ENCODE results near the gene GABRB3. TPM values are rescaled to one million over a fixed set of nuclear protein-coding genes. Genes with fewer than 3 reads are reported as not detected.

GABRB3 gene
- polyA plus RNA-seq, 2 of the 4 experiments (the other 2 are of a cell fraction) = 81.9 to 129 TPM

- no peak for DNase-seq (ENCODE audit: low read depth in 1 of 2, low spot score in 1 of 2)
- H3K9me3 ChIP-seq = no peaks in the 10 kb centered on the region
- no peak overlapping the region for H3K4me2 ChIP-seq
- ATAC-seq = no peak
- no peak for FAIRE-seq
- TF ChIP-seq CBX2 (IDR thresholded peaks at IDR 0.05; ENCODE audit: borderline replicate concordance, low read depth) (no peak), HEYL (CRISPR knock-in tag; IDR thresholded peaks at IDR 0.05) (no peak)
- ChIA-PET POLR2A (no interaction called here), CTCF (interaction anchor here (1.4 kb wide), 1 partner anchor 13 kb away, joined by 4 read pairs; no protein-coding TSS in a partner anchor)
- no peak overlapping the region for H3K27ac ChIP-seq
- no peak overlapping the region for H3K4me3 ChIP-seq
- 65% methylated on average over 9 of the region's 9 CpGs for WGBS (ENCODE audit: missing lambda C conversion rate)
- H3K4me1 ChIP-seq = peaks cover 9% of the 10 kb centered on the region
These were observed 127.9 kb downstream of the GABRB3 start for GRCh38 chr15:26644948-26645347.

GRCh38 chr15:26641144-26641543, 131.7 kb downstream of the GABRB3 start:
- ChIA-PET CTCF (interaction anchor here (0.6 kb wide), 1 partner anchor 24 kb away, joined by 4 read pairs; no protein-coding TSS in a partner anchor), POLR2A (no interaction called here)
- Histone ChIP-seq H3K4me1 (peaks cover 12% of the 10 kb centered on the region), H3K27ac (0 out of 6 replicates have a peak overlapping the region, but pooled peaks of 1 of the 2 experiments have one; percentile 3), H3K9me3 (no peaks in the 10 kb centered on the region), H3K4me2 (no peak overlapping the region), H3K4me3 (no peak overlapping the region)
- no peak for DNase-seq (ENCODE audit: low read depth in 1 of 2, low spot score in 1 of 2)
- WGBS (ENCODE audit: missing lambda C conversion rate) = 78% methylated on average over 6 of the region's 6 CpGs
- no peak for FAIRE-seq
- TF ChIP-seq KDM5A (IDR thresholded peaks at IDR 0.05) (no peak), ZC3H11A (IDR thresholded peaks at IDR 0.05) (no peak), MAFK (IDR thresholded peaks at IDR 0.05; ENCODE audit: partially characterized antibody) (no peak), FOSL2 (IDR thresholded peaks at IDR 0.05) (no peak), FOSL2 (CRISPR knock-in tag; IDR thresholded peaks at IDR 0.05) (no peak), JUN (IDR thresholded peaks at IDR 0.05) (no peak), NFE2L2 (conservative IDR thresholded peaks at IDR 0.05; ENCODE audit: low read length) (no peak), MYC (IDR thresholded peaks at IDR 0.05; ENCODE audit: borderline replicate concordance, low read length) (no peak)
- ATAC-seq = no peak

GRCh38 chr15:26640601-26641000, 132.3 kb downstream of the GABRB3 start:
- FAIRE-seq (no peak), ATAC-seq (no peak), DNase-seq (ENCODE audit: low read depth in 1 of 2, low spot score in 1 of 2) (no peak)
- 61% methylated on average over 5 of the region's 5 CpGs for WGBS (ENCODE audit: missing lambda C conversion rate)
- ChIA-PET CTCF (interaction anchor here (0.9 kb wide), 1 partner anchor 9 kb away, joined by 3 read pairs; no protein-coding TSS in a partner anchor), POLR2A (no interaction called here)
- Histone ChIP-seq H3K4me2 (no peak overlapping the region), H3K4me1 (peaks cover 17% of the 10 kb centered on the region), H3K9me3 (no peaks in the 10 kb centered on the region), H3K4me3 (no peak overlapping the region), H3K27ac (no peak overlapping the region)
- TF ChIP-seq FOXS1 (CRISPR knock-in tag; IDR thresholded peaks at IDR 0.05) (no peak), CHD2 (IDR thresholded peaks at IDR 0.05; ENCODE audit: low read length, partially characterized antibody) (no peak), CEBPB (IDR thresholded peaks at IDR 0.05) (no peak), MAX (IDR thresholded peaks at IDR 0.05) (no peak), NPAS2 (CRISPR knock-in tag; IDR thresholded peaks at IDR 0.05; ENCODE audit: borderline replicate concordance) (no peak), MAFK (IDR thresholded peaks at IDR 0.05; ENCODE audit: partially characterized antibody) (no peak), MYC (IDR thresholded peaks at IDR 0.05; ENCODE audit: borderline replicate concordance, low read length) (no peak), EP300 (IDR thresholded peaks at IDR 0.05) (no peak), RCOR1 (IDR thresholded peaks at IDR 0.05; ENCODE audit: low read depth, low read length) (no peak), RARB (CRISPR knock-in tag; IDR thresholded peaks at IDR 0.05) (no peak), PHF8 (IDR thresholded peaks at IDR 0.05; ENCODE audit: borderline replicate concordance, low read depth) (no peak), KDM1A (IDR thresholded peaks at IDR 0.05; ENCODE audit: low read depth) (no peak)

- Histone ChIP-seq H3K4me3 (no peak overlapping the region), H3K27ac (no peak overlapping the region), H3K9me3 (no peaks in the 10 kb centered on the region), H3K4me2 (no peak overlapping the region), H3K4me1 (peaks cover 23% of the 10 kb centered on the region)
- ChIA-PET POLR2A (interaction anchor here (0.7 kb wide), 1 partner anchor 11 kb away, joined by 3 read pairs; no protein-coding TSS in a partner anchor), CTCF (interaction anchor here (0.9 kb wide), 1 partner anchor 9 kb away, joined by 3 read pairs; no protein-coding TSS in a partner anchor)
- no peak for FAIRE-seq
- WGBS (ENCODE audit: missing lambda C conversion rate) = 68% methylated on average over 9 of the region's 9 CpGs
- DNase-seq (ENCODE audit: low read depth in 1 of 2, low spot score in 1 of 2) = no peak
- no peak for ATAC-seq
- TF ChIP-seq CTCF (IDR thresholded peaks at IDR 0.05) (no peak), HMGXB4 (CRISPR knock-in tag; IDR thresholded peaks at IDR 0.05; ENCODE audit: borderline replicate concordance) (no peak), ZFP36 (IDR thresholded peaks at IDR 0.05; ENCODE audit: borderline replicate concordance, partially characterized antibody) (no peak), MAZ (IDR thresholded peaks at IDR 0.05; ENCODE audit: borderline replicate concordance, low read depth, low read length) (no peak), JUNB (IDR thresholded peaks at IDR 0.05) (no peak), POLR2A (IDR thresholded peaks at IDR 0.05; ENCODE audit: low read length) (no peak), E2F6 (IDR thresholded peaks at IDR 0.05; ENCODE audit: borderline replicate concordance, low read depth) (no peak), FOXS1 (CRISPR knock-in tag; IDR thresholded peaks at IDR 0.05) (no peak), NR3C1 (IDR thresholded peaks at IDR 0.05) (no peak), RAD21 (conservative IDR thresholded peaks at IDR 0.05 in 1 of 2, IDR thresholded peaks at IDR 0.05 in 1 of 2) (no peak)
These were observed 132.9 kb downstream of the GABRB3 start for GRCh38 chr15:26639966-26640365.
